ENCODE measurements around the gene FNDC1.

GRCh38 chr6:159317430-159317829 is 148.2 kb downstream of the FNDC1 start:
- TF ChIP-seq CTCF (IDR thresholded peaks at IDR 0.05): no peak
- TF ChIP-seq EZH2 (IDR thresholded peaks at IDR 0.05; ENCODE audit: borderline replicate concordance, insufficient read depth, low read depth, low read length, poor library complexity, severe bottlenecking): no peak

Data from B cell (primary cell).